Measurements from ENCODE around the gene UBAP1L.
A peak's percentile ranks its signal among the peaks of the same experiment; 100 is the strongest.

UBAP1L gene

DNA sequence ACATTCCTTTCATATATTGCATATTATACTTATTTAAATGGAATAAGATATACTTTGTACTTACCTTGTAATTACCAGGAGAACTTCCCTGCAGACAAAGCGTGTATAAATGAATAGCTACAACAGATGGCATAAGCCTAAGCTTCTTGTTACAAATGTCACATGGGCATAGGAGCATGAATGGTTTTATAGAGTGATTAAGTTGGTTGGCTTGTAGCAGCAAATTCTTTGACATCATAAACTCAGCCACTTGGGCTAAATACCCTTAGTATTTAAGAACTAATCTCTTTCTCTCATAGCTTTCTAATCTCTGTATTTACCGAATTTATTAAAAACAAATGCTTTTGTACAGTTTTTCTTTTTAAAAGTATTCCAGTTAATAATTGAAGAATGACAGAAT is at the start of gene UBAP1L:
TSS of gene UBAP1L (minus strand) at position 115 of the 400 bp plus-strand sequence. CDS start 8,985 bp downstream, outside the sequence.
- Mint-ChIP-seq H3K36me3 (ENCODE audit: low read depth) (peaks cover 65% of the 10 kb centered on the region), H3K9me3 (no peaks in the 10 kb centered on the region), H3K4me1 (peaks cover 16% of the 10 kb centered on the region), H3K27ac (peak within 1 kb of the TSS; percentile 32 to 79 (median 54)), H3K27me3 (ENCODE audit: low read depth) (no peaks in the 10 kb centered on the region), H3K4me3 (peak within 1 kb of the TSS in 1 of 3 experiments; percentile 59)
- TF ChIP-seq, protein P1, sequence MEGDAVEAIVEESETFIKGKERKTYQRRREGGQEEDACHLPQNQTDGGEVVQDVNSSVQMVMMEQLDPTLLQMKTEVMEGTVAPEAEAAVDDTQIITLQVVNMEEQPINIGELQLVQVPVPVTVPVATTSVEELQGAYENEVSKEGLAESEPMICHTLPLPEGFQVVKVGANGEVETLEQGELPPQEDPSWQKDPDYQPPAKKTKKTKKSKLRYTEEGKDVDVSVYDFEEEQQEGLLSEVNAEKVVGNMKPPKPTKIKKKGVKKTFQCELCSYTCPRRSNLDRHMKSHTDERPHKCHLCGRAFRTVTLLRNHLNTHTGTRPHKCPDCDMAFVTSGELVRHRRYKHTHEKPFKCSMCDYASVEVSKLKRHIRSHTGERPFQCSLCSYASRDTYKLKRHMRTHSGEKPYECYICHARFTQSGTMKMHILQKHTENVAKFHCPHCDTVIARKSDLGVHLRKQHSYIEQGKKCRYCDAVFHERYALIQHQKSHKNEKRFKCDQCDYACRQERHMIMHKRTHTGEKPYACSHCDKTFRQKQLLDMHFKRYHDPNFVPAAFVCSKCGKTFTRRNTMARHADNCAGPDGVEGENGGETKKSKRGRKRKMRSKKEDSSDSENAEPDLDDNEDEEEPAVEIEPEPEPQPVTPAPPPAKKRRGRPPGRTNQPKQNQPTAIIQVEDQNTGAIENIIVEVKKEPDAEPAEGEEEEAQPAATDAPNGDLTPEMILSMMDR (IDR thresholded peaks at IDR 0.05; ENCODE audit: unreplicated experiment in 3 of 3) = no peak

DNA sequence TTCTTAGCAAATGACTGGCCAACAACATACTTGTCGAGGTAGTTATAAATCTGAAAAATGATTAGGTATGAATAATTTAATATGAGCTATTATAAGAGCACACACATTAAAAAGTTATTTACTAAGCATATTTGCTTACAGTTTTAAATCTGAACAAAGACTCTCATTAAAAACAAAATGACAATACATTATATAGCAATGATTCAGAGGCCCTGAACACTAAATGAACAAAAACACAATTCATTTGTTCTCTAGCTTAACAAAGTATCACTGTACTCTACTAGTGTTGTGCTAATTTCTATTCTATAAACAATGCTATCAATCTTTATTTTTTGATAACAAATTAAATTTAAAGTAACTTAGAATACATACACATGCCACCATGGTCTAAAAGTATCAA is 49.1 kb upstream of the UBAP1L start:
- no peak overlapping the region for H3K27ac Mint-ChIP-seq
- peaks cover 27% of the 10 kb centered on the region for H3K36me3 Mint-ChIP-seq (ENCODE audit: low read depth)
- H3K4me1 Mint-ChIP-seq = no peaks in the 10 kb centered on the region
- H3K4me3 Mint-ChIP-seq = no peak overlapping the region
- no peaks in the 10 kb centered on the region for H3K27me3 Mint-ChIP-seq (ENCODE audit: low read depth)
- H3K9me3 Mint-ChIP-seq = no peaks in the 10 kb centered on the region
- TF ChIP-seq, protein P1 (IDR thresholded peaks at IDR 0.05; ENCODE audit: unreplicated experiment in 3 of 3) = no peak

DNA sequence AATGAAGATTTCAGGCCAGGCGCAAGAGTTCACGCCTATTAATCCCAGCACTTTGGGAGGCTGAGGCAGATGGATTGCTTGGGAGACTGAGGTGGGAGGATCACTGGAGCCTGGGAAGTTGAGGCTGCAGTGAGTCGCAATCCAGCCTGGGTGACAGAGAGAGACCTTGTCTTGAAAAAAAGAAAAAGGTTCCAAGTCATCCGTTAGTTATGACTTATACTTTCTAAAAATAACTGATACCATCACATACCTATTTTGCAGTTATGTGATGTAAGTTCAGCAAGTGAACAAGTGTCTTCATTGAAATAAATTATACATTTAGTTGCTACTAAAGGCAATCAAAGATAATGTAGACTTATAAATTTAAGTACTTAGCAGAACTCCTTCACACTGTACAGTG is 48.0 kb upstream of the UBAP1L start:
- H3K36me3 Mint-ChIP-seq (ENCODE audit: low read depth) = peaks cover 26% of the 10 kb centered on the region
- no peaks in the 10 kb centered on the region for H3K4me1 Mint-ChIP-seq
- H3K4me3 Mint-ChIP-seq = no peak overlapping the region
- no peaks in the 10 kb centered on the region for H3K27me3 Mint-ChIP-seq (ENCODE audit: low read depth)
- TF ChIP-seq, protein P1 (IDR thresholded peaks at IDR 0.05; ENCODE audit: unreplicated experiment in 3 of 3) = no peak
- no peak overlapping the region for H3K27ac Mint-ChIP-seq
- no peaks in the 10 kb centered on the region for H3K9me3 Mint-ChIP-seq

DNA sequence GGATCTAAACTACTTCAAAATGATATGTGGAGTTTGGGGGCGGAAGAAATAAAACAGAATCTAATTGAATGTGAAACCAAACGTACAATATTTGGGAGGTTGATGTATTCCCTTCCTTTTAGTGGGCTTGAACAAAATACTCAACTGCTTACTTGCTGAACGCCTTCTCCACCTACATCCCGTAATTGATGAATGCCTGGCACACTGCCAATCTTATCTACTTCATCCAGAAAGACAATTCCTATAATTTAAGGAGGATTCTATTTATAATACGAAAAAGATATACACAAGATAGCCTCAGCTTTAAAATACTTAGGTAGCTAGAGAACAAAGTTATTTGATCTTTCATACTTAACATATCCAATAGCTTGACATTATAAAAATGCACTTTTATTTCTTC is 41.7 kb upstream of the UBAP1L start:
- Mint-ChIP-seq H3K36me3 (ENCODE audit: low read depth) (peaks cover 43% of the 10 kb centered on the region), H3K27ac (no peak overlapping the region), H3K4me3 (no peak overlapping the region), H3K4me1 (no peaks in the 10 kb centered on the region), H3K9me3 (no peaks in the 10 kb centered on the region), H3K27me3 (ENCODE audit: low read depth) (no peaks in the 10 kb centered on the region)
- TF ChIP-seq, protein P1 (IDR thresholded peaks at IDR 0.05; ENCODE audit: unreplicated experiment in 3 of 3) = no peak

DNA sequence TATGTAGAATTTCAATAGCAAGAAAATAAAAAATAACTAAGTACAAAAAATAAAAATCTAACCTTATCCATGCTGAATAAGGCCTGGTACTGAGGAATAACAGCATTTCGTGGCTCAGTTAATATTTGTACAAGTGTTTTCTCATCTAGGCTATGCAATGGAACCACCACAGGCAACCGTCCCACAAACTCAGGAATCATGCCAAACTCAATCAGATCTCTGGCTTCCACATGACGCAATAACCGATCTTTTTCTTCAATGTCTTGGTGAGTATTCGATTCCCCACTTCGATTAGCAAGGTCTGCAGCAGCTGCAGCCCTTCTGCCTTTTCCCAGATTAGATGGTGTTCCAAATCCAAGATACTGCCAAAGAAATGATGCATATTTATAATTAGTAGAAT is 39.7 kb upstream of the UBAP1L start:
- TF ChIP-seq, protein P1 (IDR thresholded peaks at IDR 0.05; ENCODE audit: unreplicated experiment in 3 of 3) = no peak
- no peaks in the 10 kb centered on the region for H3K4me1 Mint-ChIP-seq
- peaks cover 45% of the 10 kb centered on the region for H3K36me3 Mint-ChIP-seq (ENCODE audit: low read depth)
- no peak overlapping the region for H3K4me3 Mint-ChIP-seq
- no peak overlapping the region for H3K27ac Mint-ChIP-seq
- H3K27me3 Mint-ChIP-seq (ENCODE audit: low read depth) = no peaks in the 10 kb centered on the region
- no peaks in the 10 kb centered on the region for H3K9me3 Mint-ChIP-seq

DNA sequence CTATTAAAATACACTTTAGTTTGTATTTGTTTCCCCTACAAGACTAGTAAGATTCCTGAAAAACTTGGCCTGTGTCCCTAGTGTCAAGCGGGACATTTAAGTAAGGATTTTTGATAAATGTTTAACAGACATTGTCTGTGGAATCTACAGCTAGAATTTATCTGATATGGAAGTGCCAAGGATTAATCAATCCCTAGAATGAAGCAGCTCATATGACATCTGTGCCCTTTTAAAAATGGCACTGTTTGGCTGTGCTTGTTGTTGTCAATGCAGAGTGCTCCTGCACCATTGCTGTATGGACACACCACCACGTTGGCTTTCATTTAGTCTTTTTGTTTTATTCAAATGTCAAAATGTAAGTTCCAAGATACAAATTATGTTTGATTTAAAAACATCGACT is 32.9 kb upstream of the UBAP1L start:
- Mint-ChIP-seq H3K9me3 (no peaks in the 10 kb centered on the region), H3K4me3 (no peak overlapping the region), H3K27ac (no peak overlapping the region), H3K36me3 (ENCODE audit: low read depth) (peaks cover 33% of the 10 kb centered on the region), H3K4me1 (peaks cover 8% of the 10 kb centered on the region), H3K27me3 (ENCODE audit: low read depth) (no peaks in the 10 kb centered on the region)
- TF ChIP-seq, protein P1 (IDR thresholded peaks at IDR 0.05; ENCODE audit: unreplicated experiment in 3 of 3) = no peak
